WI38 (cell line): ENCODE results near the gene DDX49.

Experiments used
- H3K4me3 ChIP-seq: 2 replicates; pipeline ENCODE4 v1.5.1; 2011; ENCODE audit warnings: low read depth, mild to moderate bottlenecking, control low read depth, low read length
- TF ChIP-seq, protein P1 (sequence below): IDR thresholded peaks from 2 replicates; pipeline ENCODE4 v1.5.1; 2012; ENCODE audit warnings: low read depth, mild to moderate bottlenecking, control low read depth, low read length

Gene DDX49

DNA sequence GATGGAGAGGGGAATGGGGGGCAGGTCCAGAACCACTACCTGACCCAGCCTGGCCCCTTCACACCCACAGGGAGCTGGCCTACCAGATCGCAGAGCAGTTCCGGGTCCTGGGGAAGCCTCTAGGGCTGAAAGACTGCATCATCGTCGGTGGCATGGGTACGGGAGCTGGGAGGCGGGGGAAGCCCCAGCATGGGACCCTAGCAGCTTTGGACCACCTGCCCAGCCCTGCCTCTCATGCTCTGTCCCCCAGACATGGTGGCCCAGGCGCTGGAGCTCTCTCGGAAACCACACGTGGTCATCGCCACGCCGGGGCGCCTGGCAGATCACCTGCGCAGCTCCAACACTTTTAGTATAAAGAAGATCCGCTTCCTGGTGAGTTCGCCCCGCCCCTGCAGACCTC, 2.1 kb downstream of the DDX49 start:
- no peak overlapping the region for H3K4me3 ChIP-seq
- TF ChIP-seq, protein P1, sequence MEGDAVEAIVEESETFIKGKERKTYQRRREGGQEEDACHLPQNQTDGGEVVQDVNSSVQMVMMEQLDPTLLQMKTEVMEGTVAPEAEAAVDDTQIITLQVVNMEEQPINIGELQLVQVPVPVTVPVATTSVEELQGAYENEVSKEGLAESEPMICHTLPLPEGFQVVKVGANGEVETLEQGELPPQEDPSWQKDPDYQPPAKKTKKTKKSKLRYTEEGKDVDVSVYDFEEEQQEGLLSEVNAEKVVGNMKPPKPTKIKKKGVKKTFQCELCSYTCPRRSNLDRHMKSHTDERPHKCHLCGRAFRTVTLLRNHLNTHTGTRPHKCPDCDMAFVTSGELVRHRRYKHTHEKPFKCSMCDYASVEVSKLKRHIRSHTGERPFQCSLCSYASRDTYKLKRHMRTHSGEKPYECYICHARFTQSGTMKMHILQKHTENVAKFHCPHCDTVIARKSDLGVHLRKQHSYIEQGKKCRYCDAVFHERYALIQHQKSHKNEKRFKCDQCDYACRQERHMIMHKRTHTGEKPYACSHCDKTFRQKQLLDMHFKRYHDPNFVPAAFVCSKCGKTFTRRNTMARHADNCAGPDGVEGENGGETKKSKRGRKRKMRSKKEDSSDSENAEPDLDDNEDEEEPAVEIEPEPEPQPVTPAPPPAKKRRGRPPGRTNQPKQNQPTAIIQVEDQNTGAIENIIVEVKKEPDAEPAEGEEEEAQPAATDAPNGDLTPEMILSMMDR = no peak

DNA sequence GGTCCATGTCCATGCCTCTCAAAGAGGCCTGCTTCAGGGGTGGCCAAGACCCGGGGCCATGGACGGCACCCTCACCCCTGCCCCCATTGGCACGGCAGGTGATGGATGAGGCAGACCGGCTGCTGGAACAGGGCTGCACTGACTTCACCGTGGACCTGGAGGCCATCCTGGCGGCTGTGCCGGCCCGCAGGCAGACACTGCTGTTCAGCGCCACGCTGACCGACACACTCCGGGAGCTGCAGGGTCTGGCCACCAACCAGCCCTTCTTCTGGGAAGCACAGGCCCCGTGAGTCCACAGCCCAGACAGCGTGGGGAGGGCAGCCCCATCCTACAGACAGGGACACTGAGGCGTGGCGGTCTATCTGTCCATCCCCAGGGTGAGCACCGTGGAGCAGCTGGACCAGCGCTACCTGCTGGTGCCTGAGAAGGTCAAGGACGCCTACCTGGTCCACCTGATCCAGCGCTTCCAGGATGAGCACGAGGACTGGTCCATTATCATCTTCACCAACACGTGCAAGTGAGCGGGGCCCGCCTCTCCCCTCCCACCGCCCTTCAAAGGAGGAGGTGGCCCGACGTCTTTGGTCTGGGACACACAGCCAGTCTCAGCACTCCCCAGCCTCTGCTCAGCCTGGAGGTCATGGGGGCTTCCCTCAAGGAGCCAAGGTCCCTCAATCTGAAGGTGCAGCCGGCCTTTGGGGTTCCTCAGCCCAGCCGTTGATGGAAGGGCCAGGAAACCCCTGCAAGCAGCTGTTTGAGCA, 2.9 kb downstream of the DDX49 start:
- TF ChIP-seq, protein P1 = no peak
- no peak overlapping the region for H3K4me3 ChIP-seq

DNA sequence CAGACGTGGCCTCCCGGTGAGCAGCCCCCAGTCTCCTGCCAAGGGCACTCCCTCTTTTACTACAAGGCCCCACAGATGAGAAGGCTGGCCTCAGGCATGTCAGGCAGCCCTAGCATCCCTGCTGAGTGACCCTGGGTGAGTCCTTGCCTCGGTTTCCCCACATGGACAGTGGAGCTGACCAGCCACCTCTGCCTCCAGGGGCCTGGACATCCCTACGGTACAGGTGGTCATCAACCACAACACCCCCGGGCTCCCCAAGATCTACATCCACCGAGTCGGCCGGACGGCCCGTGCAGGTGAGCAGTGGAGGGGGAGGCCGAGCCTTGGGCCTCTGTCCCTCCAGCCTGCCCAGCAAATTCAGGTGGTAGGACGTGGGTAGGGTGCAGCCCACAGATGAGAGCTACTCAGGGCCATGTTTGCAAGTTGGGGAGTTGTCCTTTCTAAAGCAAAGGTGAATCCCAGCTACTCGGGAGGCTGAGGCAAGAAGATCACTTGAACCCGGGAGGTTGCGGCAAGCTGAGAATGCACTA, 5.2 kb downstream of the DDX49 start:
- TF ChIP-seq, protein P1 = no peak
- no peak overlapping the region for H3K4me3 ChIP-seq

DNA sequence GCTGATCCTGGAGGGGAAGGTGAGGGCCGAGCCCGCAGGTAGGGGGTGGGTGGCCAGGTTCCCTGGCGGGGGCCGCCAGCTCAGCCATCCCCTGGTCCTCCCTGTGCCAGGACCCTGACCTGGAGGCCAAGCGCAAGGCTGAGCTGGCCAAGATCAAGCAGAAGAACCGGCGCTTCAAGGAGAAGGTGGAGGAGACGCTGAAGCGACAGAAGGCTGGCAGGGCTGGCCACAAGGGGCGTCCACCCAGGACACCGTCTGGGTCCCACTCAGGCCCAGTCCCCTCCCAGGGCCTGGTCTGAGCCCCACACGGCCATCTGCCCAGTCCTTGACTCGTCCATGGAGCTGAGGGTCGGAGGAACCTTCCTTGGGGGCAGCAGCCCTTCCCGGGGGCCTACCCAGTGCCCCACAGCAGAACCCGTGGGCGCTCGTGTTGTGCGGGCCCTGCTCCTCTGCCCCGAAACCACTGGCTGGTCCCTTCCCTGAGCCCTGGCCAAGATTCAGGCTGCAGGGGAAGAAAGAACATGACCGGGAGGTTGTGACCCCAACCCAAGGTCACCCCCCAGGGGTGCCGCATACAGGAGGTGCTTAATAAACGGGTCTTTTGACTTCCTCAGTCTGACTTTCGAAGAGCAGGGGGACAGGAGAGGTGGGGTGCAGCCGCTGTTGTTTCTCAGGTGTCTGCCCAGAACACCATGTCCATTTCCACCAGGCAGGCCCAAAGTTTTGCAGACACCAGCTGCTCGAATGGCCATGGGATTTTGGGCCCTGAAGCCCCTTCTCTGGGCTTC, 8.7 kb downstream of the DDX49 start:
- TF ChIP-seq, protein P1 = no peak
- no peak overlapping the region for H3K4me3 ChIP-seq

DNA sequence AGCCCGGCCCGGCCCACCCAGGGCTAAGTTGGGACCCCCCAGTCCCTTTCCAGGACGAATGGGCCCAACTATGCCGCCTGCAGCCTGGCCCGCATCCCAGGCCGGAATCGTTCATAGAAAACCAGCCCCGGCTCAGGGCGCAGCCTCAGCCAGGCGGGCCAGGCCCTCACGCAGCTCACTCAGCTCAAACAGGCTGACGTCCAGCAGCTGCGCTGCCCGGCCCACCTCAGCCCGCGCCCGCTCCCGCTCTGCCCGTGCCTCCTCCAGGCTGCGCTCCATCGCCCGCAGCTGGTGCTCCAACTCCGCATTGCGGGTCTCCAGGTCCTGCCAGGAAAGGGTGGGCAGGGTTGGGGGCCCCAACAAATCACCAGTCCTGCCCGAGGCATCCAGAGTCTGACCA, 9.8 kb downstream of the DDX49 start:
- no peak overlapping the region for H3K4me3 ChIP-seq
- TF ChIP-seq, protein P1 = no peak

DNA sequence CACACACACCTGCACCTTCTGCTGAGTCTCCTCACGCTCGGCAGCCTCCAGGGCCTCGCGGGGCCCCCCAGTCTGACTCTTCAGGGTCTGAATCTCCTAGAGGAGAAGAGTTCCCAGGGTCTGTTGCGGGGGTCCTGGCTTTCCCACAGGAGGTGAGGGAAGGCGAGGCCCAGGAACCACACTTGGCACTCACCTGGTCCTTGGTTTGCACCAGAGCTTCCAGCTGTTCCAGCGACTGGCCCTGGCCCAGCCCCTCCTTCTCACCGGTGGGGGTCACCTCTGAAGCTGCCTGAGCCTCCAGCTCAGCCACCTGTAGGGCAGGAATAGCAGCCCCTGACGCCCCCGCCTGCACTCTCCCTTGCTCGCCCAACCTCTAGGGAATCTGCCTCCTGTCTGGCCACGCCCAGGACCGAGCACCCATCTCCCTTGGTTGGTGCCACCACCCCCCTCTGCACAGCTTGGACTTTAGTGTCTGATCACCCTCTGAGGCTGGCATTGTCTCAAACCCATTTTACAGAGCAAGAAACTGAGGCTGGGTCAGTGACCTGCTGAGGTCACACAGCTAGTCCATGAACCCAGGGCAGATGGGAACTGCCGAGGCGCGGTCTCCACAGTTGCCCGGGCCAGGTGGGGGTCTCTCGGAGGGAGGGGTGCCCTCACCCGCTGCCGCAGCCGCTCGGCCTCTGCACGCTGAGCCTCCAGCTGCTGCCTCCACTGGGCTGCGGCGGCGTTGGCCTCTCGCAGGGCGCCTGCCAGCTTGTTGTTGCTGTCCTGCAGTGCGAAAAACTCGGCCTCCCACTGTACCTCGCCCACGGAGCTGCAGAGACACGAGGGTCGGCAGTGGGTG, 12.0 kb downstream of the DDX49 start:
- TF ChIP-seq, protein P1 = no peak

More for the DNA sequence above, 12.0 kb downstream of the DDX49 start:
- H3K4me3 ChIP-seq = no peak overlapping the region
